Measurements from ENCODE around the gene SSBP1. TPM values are rescaled to one million over a fixed set of nuclear protein-coding genes. Genes with fewer than 3 reads are reported as not detected.

Gene SSBP1
- total RNA-seq (2012; rRNA removed) = 204 and 234 TPM in 2 replicates
- 138 and 158 TPM in 2 replicates for polyA plus RNA-seq (2012; rRNA removed)
- 39.8 and 68.2 TPM in 2 replicates for polyA plus RNA-seq (2012; cell fraction: cytosol; rRNA removed)
- 10.9 and 68.5 TPM in 2 replicates for polyA plus RNA-seq (2012; cell fraction: nucleus; rRNA removed; ENCODE audit: low replicate concordance)
- percentile 74 among the genes with signal in this experiment for Bru-seq, nascent RNA
- percentile 75 among the genes with signal in this experiment for BruChase-seq, experiment 1, labeled RNA remaining after a 6-hour chase
- BruChase-seq, experiment 2, labeled RNA remaining after a 2-hour chase = percentile 84 among the genes with signal in this experiment
- long read RNA-seq, transcript SSBP1-201 (7 exons, 687 nt) = major isoform, 35 of 62 reads
- long read RNA-seq, transcript SSBP1-206 (7 exons, 630 nt) = minor isoform, 5 of 62 reads
- long read RNA-seq, transcript SSBP1-214 (7 exons, 636 nt) = minor isoform, 7 of 62 reads
- long read RNA-seq, partial matches to known transcripts = 5 of 62 reads
- long read RNA-seq, other reads (novel, unspliced or antisense) = 7 of 62 reads

GRCh38 chr7:141737836-141738591 lies at the start of gene SSBP1:
TSS of gene SSBP1 (plus strand) at chr7:141738358. CDS start at chr7:141739167, 809 bp downstream.
- Histone ChIP-seq H3K36me3 (ENCODE audit: control insufficient read depth, insufficient read depth, low read length) (peaks cover 12% of the 10 kb centered on the region; the same call in 1 of the 2 replicates), H2AK9ac (replicated peaks; ENCODE audit: low read depth, low read length, poor library complexity) (peak within 1 kb of the TSS; percentile 86), H2BK120ac (ENCODE audit: low read depth, low read length) (peak within 1 kb of the TSS; percentile 48), H3K4me2 (ENCODE audit: low read depth, low read length) (peak within 1 kb of the TSS; percentile 89), H4K8ac (ENCODE audit: low read depth in 2 of 2, low read length in 2 of 2) (peak within 1 kb of the TSS; percentile 98 to 99), H3K79me1 (ENCODE audit: low read depth in 1 of 2, low read length in 2 of 2) (peaks cover 13 to 20% of the 10 kb centered on the region in 2 experiments; a peak in 3 of 4 replicates), H2AK5ac (ENCODE audit: low read depth, low read length) (peak within 1 kb of the TSS; percentile 68), H3K4me3 (ENCODE audit: insufficient read depth, low read depth, low read length) (peak within 1 kb of the TSS; percentile 65), H2BK5ac (ENCODE audit: low read depth, low read length, poor library complexity, severe bottlenecking) (peak within 1 kb of the TSS; percentile 64), H3K9me3 (ENCODE audit: control insufficient read depth, insufficient read depth, low read length) (no peaks in the 10 kb centered on the region), H4K20me1 (ENCODE audit: insufficient read depth, low read length) (no peaks in the 10 kb centered on the region), H2BK15ac (ENCODE audit: low read depth, low read length) (peak within 1 kb of the TSS; percentile 49; the same call in 1 of the 3 replicates), H2BK20ac (ENCODE audit: low read depth, low read length) (no peak within 1 kb of the TSS), H3K18ac (ENCODE audit: low read depth, low read length) (peak within 1 kb of the TSS; percentile 26), H3K56ac (ENCODE audit: extremely low read depth, insufficient read depth, low read length) (peak within 1 kb of the TSS; percentile 81), H3K27me3 (ENCODE audit: control insufficient read depth, insufficient read depth, low read length) (no peaks in the 10 kb centered on the region), H2AFZ (replicated peaks; ENCODE audit: low read length, poor library complexity) (peak within 1 kb of the TSS; percentile 95), H4K91ac (ENCODE audit: insufficient read depth, low read depth, low read length) (peak within 1 kb of the TSS; percentile 85), H4K5ac (ENCODE audit: low read depth, low read length) (peak within 1 kb of the TSS; percentile 98), H3K14ac (replicated peaks; ENCODE audit: low read depth, low read length) (peak within 1 kb of the TSS; percentile 78), H3K9ac (ENCODE audit: low read depth, low read length) (peak within 1 kb of the TSS; percentile 85), H3K23ac (ENCODE audit: low read depth, low read length) (0 out of 2 replicates have a peak within 1 kb of the TSS, but pooled peaks have one; percentile 73), H3K4me1 (ENCODE audit: control insufficient read depth, insufficient read depth, low read length) (no peaks in the 10 kb centered on the region; the same call in 1 of the 2 replicates), H3K9me1 (ENCODE audit: insufficient read depth, low read length) (peaks cover 6% of the 10 kb centered on the region; the same call in 1 of the 2 replicates), H3K27ac (ENCODE audit: insufficient read depth, low read length) (peak within 1 kb of the TSS; percentile 70), H3K4ac (ENCODE audit: low read depth, low read length) (peak within 1 kb of the TSS; percentile 93)
- WGBS, 2 experiments (ENCODE audit: extremely low coverage in 2 of 2, insufficient read length in 1 of 2) = 1% methylated on average over 29 of the region's 46 CpGs; no CpG with 5 or more reads in 1 of the 2 experiments
- DNase-seq (peak; percentile 96), ATAC-seq (ENCODE audit: low read depth) (peak; percentile 97)
- dilution Hi-C loops (cut with HindIII; ENCODE audit: low sequenced_read_pairs, unreplicated experiment) (no loop called here), in situ Hi-C loops (cut with MboI; ENCODE audit: low sequenced_read_pairs) (no loop called here), intact Hi-C loops (cut with micrococcal nuclease) (loop anchor here (1.0 to 10.0 kb wide), 4 partner anchors 35 to 724 kb away; partner anchors contain the start of genes DENND11 and MRPS33)
- CTCF ChIA-PET = interaction anchor here (0.5 to 2.4 kb wide), 9 partner anchors 16 to 1215 kb away, joined by 3 to 7 read pairs (median 3); no protein-coding TSS in a partner anchor
- POLR2A ChIA-PET (ENCODE audit: unreplicated experiment) = interaction anchor here (1.6 kb wide), 1 partner anchor 19 kb away, joined by 3 read pairs; no protein-coding TSS in a partner anchor
- BruUV-seq (replicated peaks) = no TSS peak
- TF ChIP-seq CTCF (conservative IDR thresholded peaks at IDR 0.05; ENCODE audit: low read depth, low read length) = peak; percentile 96
- peak; percentile 43 for TF ChIP-seq MXI1 (IDR thresholded peaks at IDR 0.05; ENCODE audit: borderline replicate concordance, low read depth, low read length)
- peak; percentile 7; the same call in 1 of the 2 replicates for TF ChIP-seq MAFK (IDR thresholded peaks at IDR 0.05; ENCODE audit: low read depth, low read length)
- peak; percentile 39; the same call in 1 of the 2 replicates for TF ChIP-seq CEBPB (IDR thresholded peaks at IDR 0.05; ENCODE audit: low read depth, low read length)
- TF ChIP-seq RCOR1 (IDR thresholded peaks at IDR 0.05; ENCODE audit: insufficient replicate concordance, low read length) = peak; percentile 84
- no peak for TF ChIP-seq RFX5 (IDR thresholded peaks at IDR 0.05; ENCODE audit: low read depth, low read length)
- TF ChIP-seq ELK1 (IDR thresholded peaks at IDR 0.05; ENCODE audit: borderline replicate concordance, low read depth, low read length) = no peak
- TF ChIP-seq MAZ (IDR thresholded peaks at IDR 0.05; ENCODE audit: borderline replicate concordance, low read depth, low read length) = peak; percentile 70; the same call in 1 of the 2 replicates
- no peak for TF ChIP-seq FOS (IDR thresholded peaks at IDR 0.05; ENCODE audit: low read depth, low read length)
- no peak for TF ChIP-seq NFE2L2 (IDR thresholded peaks at IDR 0.05; ENCODE audit: low read depth, low read length)
- TF ChIP-seq RAD21 (IDR thresholded peaks at IDR 0.05; ENCODE audit: low read length) = peak; percentile 36
